Islet of Langerhans (tissue), 1 donor: ENCODE results near the gene MGLL.

Source experiments
- FAIRE-seq: peaks from one replicate; lab custom pipeline; 2011; peaks lifted over from hg19 to GRCh38; lab: Jason Lieb, UNC

Gene MGLL

GRCh38 chr3:127772273-127772672, 50.0 kb downstream of the MGLL start:
- no peak for FAIRE-seq

GRCh38 chr3:127771746-127772145, 50.6 kb downstream of the MGLL start:
- FAIRE-seq: no peak

GRCh38 chr3:127770671-127771355, 51.5 kb downstream of the MGLL start:
- no peak for FAIRE-seq

- FAIRE-seq: no peak
Observed at GRCh38 chr3:127769284-127770081, 52.8 kb downstream of the MGLL start.

GRCh38 chr3:127768346-127769008, 53.8 kb downstream of the MGLL start:
- no peak for FAIRE-seq

GRCh38 chr3:127767126-127767525, 55.2 kb downstream of the MGLL start:
- FAIRE-seq: no peak

- FAIRE-seq: no peak
Observed at GRCh38 chr3:127765735-127766134, 56.6 kb downstream of the MGLL start.

GRCh38 chr3:127764841-127765362, 57.4 kb downstream of the MGLL start:
- FAIRE-seq: no peak

GRCh38 chr3:127764301-127764700, 58.0 kb downstream of the MGLL start:
- no peak for FAIRE-seq

- no peak for FAIRE-seq
Observed at GRCh38 chr3:127763816-127764215, 58.5 kb downstream of the MGLL start.

GRCh38 chr3:127763337-127763736, 59.0 kb downstream of the MGLL start:
- FAIRE-seq: no peak

GRCh38 chr3:127762787-127763105, 59.6 kb downstream of the MGLL start:
- no peak for FAIRE-seq

- FAIRE-seq: no peak
Observed at GRCh38 chr3:127762077-127762786, 60.1 kb downstream of the MGLL start.

- FAIRE-seq: no peak
Observed at GRCh38 chr3:127761441-127761801, 60.9 kb downstream of the MGLL start.

- FAIRE-seq: no peak
Observed at GRCh38 chr3:127760791-127761440, 61.4 kb downstream of the MGLL start.

- no peak for FAIRE-seq
Observed at GRCh38 chr3:127760361-127760760, 62.0 kb downstream of the MGLL start.

- no peak for FAIRE-seq
Observed at GRCh38 chr3:127759826-127760225, 62.5 kb downstream of the MGLL start.

- FAIRE-seq: no peak
Observed at GRCh38 chr3:127758013-127758412, 64.3 kb downstream of the MGLL start.

GRCh38 chr3:127755305-127755681, 67.0 kb downstream of the MGLL start:
- no peak for FAIRE-seq

- no peak for FAIRE-seq
Observed at GRCh38 chr3:127754411-127755304, 67.7 kb downstream of the MGLL start.

- no peak for FAIRE-seq
Observed at GRCh38 chr3:127753898-127754410, 68.4 kb downstream of the MGLL start.
